Right kidney (tissue), 1 donor: ENCODE results near the gene CTNNAL1.
A peak's percentile ranks its signal among the peaks of the same experiment; 100 is the strongest.

Experiments used
- DNase-seq: peaks from one replicate; pipeline ENCODE4 v3.0.0-alpha.2; 2016

Gene CTNNAL1

GRCh38 chr9:109031241-109031640 is 17.9 kb upstream of the CTNNAL1 start:
- DNase-seq: no peak

GRCh38 chr9:109030426-109030825 is 17.1 kb upstream of the CTNNAL1 start:
- DNase-seq: no peak

GRCh38 chr9:109028457-109028856 is 15.2 kb upstream of the CTNNAL1 start:
- DNase-seq: no peak

DNA sequence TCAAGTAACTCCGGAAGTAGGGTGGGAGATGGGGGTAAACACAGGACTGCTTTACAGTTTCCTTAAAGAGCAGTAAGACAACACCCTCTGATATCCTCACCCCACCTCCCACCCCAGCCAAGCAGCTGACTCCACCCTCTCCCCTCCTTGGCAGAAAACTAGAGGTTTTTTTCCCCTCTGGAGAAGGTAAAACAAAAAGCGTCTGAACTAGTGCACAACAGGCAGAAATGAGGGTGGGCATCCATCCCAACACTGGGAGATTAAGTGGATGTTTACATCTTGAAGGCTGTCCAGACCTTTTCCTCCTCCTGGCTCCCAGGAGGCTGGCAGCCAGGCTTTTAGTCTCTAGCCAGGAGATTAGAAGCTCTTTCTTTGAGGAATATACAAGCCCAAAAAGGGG is 13.9 kb upstream of the CTNNAL1 start:
- no peak for DNase-seq

DNA sequence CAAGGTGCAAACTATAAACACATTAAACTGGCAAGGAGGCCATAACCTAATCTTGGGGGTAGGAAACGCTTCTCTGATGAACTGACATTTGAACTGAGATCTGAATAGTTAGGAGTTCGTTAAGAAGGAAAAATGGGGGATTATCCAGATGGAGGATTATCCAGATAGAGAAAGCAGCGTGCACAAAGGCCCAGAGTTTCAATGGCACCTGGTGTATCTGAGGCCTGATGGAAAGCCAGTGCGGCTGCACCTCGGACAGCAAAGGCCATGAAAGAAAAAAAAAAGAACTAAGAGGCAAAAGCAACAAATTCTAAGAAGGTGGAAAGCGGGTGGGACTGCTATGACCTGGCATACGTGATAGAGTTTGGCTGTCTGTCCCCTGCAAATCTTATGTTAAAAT is 13.0 kb upstream of the CTNNAL1 start:
- DNase-seq: no peak

GRCh38 chr9:109022873-109023272 is 9.6 kb upstream of the CTNNAL1 start:
- DNase-seq: no peak

GRCh38 chr9:109020581-109021511 is 7.5 kb upstream of the CTNNAL1 start:
- DNase-seq: no peak

DNA sequence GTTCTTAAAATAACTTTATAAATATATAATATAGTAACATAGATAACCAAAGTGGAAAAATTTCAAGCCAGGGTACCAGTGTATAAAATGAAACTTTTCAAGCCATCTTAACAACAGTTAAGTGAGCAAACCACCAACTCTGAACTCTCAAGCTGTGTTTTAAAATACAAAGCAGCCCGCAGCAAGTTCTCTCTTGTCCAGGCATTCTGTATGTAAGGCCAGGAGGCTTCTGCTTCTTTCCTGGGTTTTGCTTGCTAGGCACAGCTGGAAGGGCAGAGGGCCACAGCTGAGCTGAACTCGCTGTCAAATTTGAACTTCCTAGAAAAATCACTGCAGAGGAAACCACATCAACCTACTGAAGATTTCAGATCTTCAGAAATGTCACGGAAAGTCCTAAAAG is 6.8 kb upstream of the CTNNAL1 start:
- DNase-seq: no peak

DNA sequence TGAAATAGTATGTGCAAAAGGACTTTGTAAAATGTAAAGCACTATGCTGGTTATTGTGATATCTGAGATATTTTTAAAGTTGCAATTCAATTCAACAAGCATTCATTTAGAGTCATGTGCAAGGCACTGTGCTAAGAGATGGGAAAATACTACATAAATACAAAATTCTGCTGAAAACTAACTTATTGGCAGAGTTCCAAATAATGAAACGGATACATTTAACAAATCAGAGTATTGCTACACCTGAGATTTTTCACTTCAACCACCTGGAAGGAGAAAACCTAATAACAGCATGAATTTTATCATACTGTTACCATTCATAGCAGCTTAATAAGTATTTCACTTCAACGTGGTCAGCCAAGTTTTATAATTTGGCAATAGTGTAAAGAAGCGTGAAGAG is 6.1 kb upstream of the CTNNAL1 start:
- DNase-seq: no peak

DNA sequence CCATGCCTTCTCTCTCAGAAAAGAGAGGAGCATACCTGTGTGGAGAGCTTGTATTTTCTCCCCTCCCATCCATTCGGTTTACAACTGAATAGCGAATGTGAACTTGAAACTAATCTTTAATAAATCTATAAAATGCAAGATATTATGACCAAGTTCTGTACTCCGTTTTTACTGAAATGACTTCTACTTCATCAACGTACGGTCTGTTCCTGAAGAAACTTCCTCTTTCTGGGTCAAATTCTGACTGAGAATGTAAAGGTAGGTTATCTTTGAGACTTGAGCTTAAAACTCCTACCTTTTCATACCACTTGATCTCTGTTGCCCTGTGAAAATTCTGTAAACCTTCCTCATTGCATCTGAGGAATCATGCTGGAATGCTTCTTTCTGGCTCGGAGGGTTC is 4.2 kb upstream of the CTNNAL1 start:
- DNase-seq: no peak

- DNase-seq: no peak
These were observed 3.8 kb upstream of the CTNNAL1 start for GRCh38 chr9:109017061-109017460.

GRCh38 chr9:109016132-109016531 is 2.8 kb upstream of the CTNNAL1 start:
- DNase-seq: peak; percentile 18

DNA sequence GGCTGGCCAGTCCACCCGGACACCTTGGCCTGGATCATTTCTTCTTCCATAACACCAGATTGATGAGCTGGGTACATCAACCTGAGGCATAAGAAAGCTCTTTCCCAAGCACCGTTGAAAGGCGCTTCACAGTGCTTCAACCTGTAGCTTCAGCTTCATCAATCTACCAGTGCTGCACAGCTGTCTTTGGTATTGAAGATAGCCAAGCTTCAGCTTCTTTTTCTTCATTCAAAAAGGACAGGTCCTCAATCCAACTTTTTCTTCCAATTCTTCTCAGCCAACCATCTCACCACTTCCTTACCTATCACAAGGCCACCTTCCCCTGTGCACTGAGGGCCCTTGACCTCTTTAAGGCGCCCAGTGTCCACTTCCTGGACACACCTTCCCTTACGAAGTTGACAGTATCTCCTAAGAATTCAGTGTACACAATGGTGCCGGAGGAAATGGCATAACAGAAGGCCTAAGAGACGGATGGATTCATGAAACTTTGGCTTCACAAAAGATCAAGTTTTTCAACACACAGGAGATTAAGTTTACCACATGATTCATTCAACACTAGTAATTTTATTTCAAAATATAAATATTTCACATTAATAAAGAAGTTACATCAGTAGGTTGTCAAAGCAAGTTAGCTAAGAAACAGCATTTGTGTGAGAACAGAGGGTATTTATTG is 1.4 kb upstream of the CTNNAL1 start:
- DNase-seq: no peak

DNA sequence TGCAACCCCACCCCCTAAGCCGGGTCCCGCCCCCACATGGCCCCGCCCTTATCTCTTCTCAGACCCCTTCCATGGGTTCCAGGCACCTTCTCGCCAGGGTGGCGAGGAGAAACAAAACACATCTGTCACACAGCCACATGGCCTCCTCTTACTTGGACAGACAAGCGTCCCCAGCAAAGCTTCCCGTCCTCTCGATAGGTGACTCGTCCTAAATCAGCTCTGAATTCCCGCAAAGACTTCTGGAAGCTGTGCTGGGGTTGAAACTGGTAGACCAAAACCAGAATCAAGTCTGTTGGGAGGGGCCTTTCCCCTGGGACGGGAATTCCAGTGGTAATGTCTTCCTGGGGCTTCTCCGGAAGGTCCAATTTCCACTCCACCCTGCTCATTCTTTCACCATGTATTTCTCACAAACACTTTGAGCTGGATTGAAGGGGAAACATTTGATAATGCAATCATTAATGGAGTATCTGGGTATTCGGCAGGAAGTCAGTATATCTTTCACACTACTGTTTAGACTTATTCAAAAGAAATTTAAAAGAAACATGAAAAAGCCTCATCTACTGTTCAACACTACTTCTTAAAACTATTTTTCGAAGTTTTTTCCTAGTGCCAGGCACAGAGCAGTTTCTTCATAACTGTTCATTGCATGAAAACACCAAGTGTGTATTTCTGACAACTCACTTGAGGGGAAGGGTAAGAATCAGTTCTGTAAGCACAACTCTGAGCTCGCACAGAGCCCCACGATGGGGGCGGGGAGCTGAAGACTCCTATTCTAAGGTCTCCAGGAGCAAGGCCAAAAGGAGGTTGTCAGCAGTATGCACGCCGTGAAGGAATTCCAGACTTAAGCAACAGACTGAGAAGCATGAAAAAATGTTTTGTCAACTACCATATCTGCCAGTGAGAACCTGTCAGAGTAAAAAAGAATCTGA is 644 bp upstream of the CTNNAL1 start:
- peak; percentile 80 for DNase-seq

GRCh38 chr9:109012009-109012875 is 1.1 kb downstream of the CTNNAL1 start:
- DNase-seq: no peak

GRCh38 chr9:109011231-109011671 is 2.0 kb downstream of the CTNNAL1 start:
- DNase-seq: no peak

GRCh38 chr9:109010746-109011145 is 2.6 kb downstream of the CTNNAL1 start:
- no peak for DNase-seq

DNA sequence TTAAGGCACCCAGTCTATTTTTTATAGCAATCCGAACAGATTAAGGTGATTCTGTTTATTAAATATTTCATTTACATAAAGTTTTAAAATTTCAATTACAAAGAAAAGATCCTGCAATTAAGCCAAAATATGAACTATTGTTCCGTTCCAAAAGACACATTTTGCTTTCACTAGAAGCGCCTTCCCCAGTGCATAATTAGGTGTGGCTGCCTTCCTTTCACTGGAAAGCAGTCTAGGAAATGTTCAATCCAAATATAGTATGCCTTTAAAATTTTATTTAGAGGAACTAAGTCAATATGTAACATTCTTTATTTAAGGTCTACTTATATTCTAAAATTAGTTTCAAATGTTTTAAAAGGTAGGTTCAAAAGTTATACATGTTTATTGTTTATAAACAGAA is 7.6 kb downstream of the CTNNAL1 start:
- no peak for DNase-seq

- DNase-seq: no peak
These were observed 10.2 kb downstream of the CTNNAL1 start for GRCh38 chr9:109003116-109003515.

- DNase-seq: no peak
These were observed 11.2 kb downstream of the CTNNAL1 start for GRCh38 chr9:109002141-109002540.

DNA sequence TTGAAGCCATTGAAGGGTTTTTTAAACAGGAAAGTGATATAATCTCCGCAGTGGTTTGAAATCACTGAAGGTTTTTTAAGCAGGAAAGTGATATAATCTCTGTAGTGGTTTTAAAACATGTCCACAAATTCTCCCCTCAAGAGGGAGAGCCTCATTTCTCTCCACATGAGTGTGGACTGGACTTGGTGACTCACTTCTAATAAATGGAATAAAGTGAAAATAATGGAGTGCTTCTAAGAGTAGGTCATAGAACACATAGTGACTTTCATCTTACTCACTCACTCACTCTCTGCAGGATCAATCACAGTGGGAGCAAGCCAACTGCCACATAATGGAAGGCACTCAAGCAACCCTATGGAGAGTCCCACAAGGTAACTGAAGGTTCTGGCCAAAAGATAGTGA is 12.0 kb downstream of the CTNNAL1 start:
- no peak for DNase-seq

- DNase-seq: no peak
These were observed 16.2 kb downstream of the CTNNAL1 start for GRCh38 chr9:108997112-108997511.
